ENCODE measurements around the gene GALNT4.

The GALNT4 gene

DNA sequence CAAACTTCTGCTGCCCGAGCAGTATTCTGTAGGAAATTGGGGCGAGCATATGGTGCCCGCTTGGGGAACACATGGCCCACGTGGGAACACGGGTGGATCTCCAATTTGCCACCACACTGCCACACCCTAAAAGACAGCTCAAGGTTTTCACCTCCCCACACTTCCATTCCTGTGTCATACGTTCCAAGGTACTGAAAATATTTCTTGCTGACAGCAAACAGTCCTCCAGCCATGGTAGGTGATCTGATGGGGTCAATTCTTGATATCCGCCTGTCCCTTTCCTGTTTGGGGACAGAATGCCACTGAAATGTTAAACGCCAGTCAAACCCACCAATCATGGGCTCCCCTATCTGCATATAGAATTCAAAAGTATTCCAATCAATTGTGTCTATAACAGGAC, 1.2 kb downstream of the GALNT4 start:
- no peak for TF ChIP-seq CTCF (IDR thresholded peaks at IDR 0.05)
- Histone ChIP-seq H3K27ac (no peak overlapping the region), H3K36me3 (no peaks in the 10 kb centered on the region), H3K4me1 (ENCODE audit: control insufficient read depth in 1 of 2, insufficient read depth in 1 of 2, low read depth in 1 of 2, low read length in 1 of 2) (peaks cover 41 to 42% of the 10 kb centered on the region in 2 experiments), H3K27me3 (no peaks in the 10 kb centered on the region), H3K9me3 (no peaks in the 10 kb centered on the region), H3K4me3 (ENCODE audit: low read depth in 1 of 2, low read length in 1 of 2) (peak overlapping the region in 1 of 2 experiments; percentile 97)

GRCh38 chr12:89521364-89522223, 3.0 kb downstream of the GALNT4 start:
- H3K4me3 ChIP-seq (ENCODE audit: low read depth in 1 of 2, low read length in 1 of 2) = no peak overlapping the region

GRCh38 chr12:89517720-89518119, 6.9 kb downstream of the GALNT4 start:
- H3K4me3 ChIP-seq (ENCODE audit: low read depth in 1 of 2, low read length in 1 of 2) = no peak overlapping the region
- peaks cover 14 to 18% of the 10 kb centered on the region in 2 experiments for H3K4me1 ChIP-seq (ENCODE audit: control insufficient read depth in 1 of 2, insufficient read depth in 1 of 2, low read depth in 1 of 2, low read length in 1 of 2)
- no peaks in the 10 kb centered on the region for H3K27me3 ChIP-seq
- no peaks in the 10 kb centered on the region for H3K36me3 ChIP-seq
- H3K27ac ChIP-seq = no peak overlapping the region
- no peak for TF ChIP-seq CTCF (IDR thresholded peaks at IDR 0.05)
- H3K9me3 ChIP-seq = no peaks in the 10 kb centered on the region

More at GRCh38 chr12:89521364-89522223, 3.0 kb downstream of the GALNT4 start:
- Histone ChIP-seq H3K4me1 (ENCODE audit: control insufficient read depth in 1 of 2, insufficient read depth in 1 of 2, low read depth in 1 of 2, low read length in 1 of 2) (peaks cover 31 to 37% of the 10 kb centered on the region in 2 experiments), H3K27ac (no peak overlapping the region), H3K36me3 (no peaks in the 10 kb centered on the region), H3K9me3 (no peaks in the 10 kb centered on the region), H3K27me3 (no peaks in the 10 kb centered on the region)
- no peak for TF ChIP-seq CTCF (IDR thresholded peaks at IDR 0.05)

DNA sequence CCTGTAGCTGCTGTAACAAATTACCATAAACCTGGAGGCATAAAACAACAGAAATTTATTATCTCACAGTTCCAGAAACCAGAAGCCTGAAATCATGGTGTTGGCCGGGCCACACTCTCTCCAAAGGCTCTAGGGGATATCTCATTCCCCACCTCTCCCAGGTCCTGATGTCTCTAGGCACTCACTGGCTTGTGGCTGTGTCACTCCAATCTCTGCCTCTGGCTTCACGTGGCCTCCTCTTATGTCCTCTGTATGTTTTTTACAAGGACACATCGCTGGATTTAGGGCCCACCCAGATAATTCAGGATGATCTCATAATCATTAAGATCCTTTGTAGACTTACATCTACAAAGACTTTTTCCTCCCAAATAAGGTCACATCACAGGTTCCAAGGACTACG, 8.0 kb downstream of the GALNT4 start:
- TF ChIP-seq CTCF (IDR thresholded peaks at IDR 0.05) = no peak
- H3K36me3 ChIP-seq = no peaks in the 10 kb centered on the region
- H3K27ac ChIP-seq = no peak overlapping the region
- peaks cover 4 to 14% of the 10 kb centered on the region in 2 experiments for H3K4me1 ChIP-seq (ENCODE audit: control insufficient read depth in 1 of 2, insufficient read depth in 1 of 2, low read depth in 1 of 2, low read length in 1 of 2)
- H3K27me3 ChIP-seq = no peaks in the 10 kb centered on the region
- no peak overlapping the region for H3K4me3 ChIP-seq (ENCODE audit: low read depth in 1 of 2, low read length in 1 of 2)
- H3K9me3 ChIP-seq = no peaks in the 10 kb centered on the region

DNA sequence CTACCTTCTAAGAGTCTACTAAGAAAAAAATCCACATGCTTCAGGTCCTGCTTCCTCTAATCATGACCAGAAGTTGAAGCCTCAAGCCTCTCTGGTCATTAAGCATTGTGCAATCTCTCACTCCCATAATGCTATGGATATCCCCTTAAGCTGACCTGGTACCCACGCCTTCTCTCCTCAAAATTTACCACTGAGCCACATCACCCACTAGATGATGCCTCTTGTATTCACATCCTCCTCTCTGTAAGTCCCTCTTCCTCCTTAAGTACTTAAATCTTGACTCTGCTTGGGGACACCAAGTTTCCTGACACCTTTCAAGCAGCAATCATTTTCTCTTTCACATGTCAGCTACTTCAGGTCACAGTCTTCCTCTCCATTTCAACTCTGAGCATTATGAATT, 9.8 kb downstream of the GALNT4 start:
- no peaks in the 10 kb centered on the region for H3K9me3 ChIP-seq
- H3K4me3 ChIP-seq (ENCODE audit: low read depth in 1 of 2, low read length in 1 of 2) = no peak overlapping the region
- TF ChIP-seq CTCF (IDR thresholded peaks at IDR 0.05) = no peak
- H3K4me1 ChIP-seq (ENCODE audit: control insufficient read depth in 1 of 2, insufficient read depth in 1 of 2, low read depth in 1 of 2, low read length in 1 of 2) = peaks cover 0 to 9% of the 10 kb centered on the region in 2 experiments
- H3K27ac ChIP-seq = no peak overlapping the region
- no peaks in the 10 kb centered on the region for H3K36me3 ChIP-seq
- no peaks in the 10 kb centered on the region for H3K27me3 ChIP-seq

Data from neutrophil (primary cell).